ENCODE data around the gene SNRNP40. TPM values are rescaled to one million over a fixed set of nuclear protein-coding genes. Genes with fewer than 3 reads are reported as not detected.

The SNRNP40 gene
- polyA plus RNA-seq, 1 donor (not counting 4 experiments of a cell fraction or from before 2014, with no cell fraction given): 57.4 TPM

GRCh38 chr1:31243501-31244286 is 52.9 kb downstream of the SNRNP40 start:
- Histone ChIP-seq H3K79me2 (ENCODE audit: control insufficient read depth, insufficient read depth, low read length) (no peaks in the 10 kb centered on the region), H3K9me1 (ENCODE audit: control insufficient read depth, extremely low read depth, insufficient read depth, low read length) (no peaks in the 10 kb centered on the region), H3K27ac (ENCODE audit: control insufficient read depth, insufficient read depth, low read length) (no peak overlapping the region), H3K4me3 (ENCODE audit: control insufficient read depth in 2 of 3, extremely low read depth in 1 of 3, insufficient read depth in 2 of 3, low read depth in 1 of 3, low read length in 3 of 3) (no peak overlapping the region), H3K4me2 (ENCODE audit: control insufficient read depth, extremely low read depth, insufficient read depth, low read depth, low read length) (no peak overlapping the region), H3K4me1 (ENCODE audit: control insufficient read depth, extremely low read depth, insufficient read depth, low read length) (no peaks in the 10 kb centered on the region), H4K20me1 (ENCODE audit: control insufficient read depth, extremely low read depth, insufficient read depth, low read length) (peaks cover 3% of the 10 kb centered on the region), H3K9me3 (ENCODE audit: control insufficient read depth, low read depth, low read length) (no peaks in the 10 kb centered on the region), H3K27me3 (ENCODE audit: control insufficient read depth, extremely low read depth, insufficient read depth, low read length) (peaks cover 23% of the 10 kb centered on the region), H3K36me3 (ENCODE audit: control insufficient read depth in 2 of 2, extremely low read depth in 1 of 2, insufficient read depth in 2 of 2, low read length in 2 of 2) (no peaks in the 10 kb centered on the region), H3K9ac (ENCODE audit: control insufficient read depth, extremely low read depth, insufficient read depth, low read length) (no peak overlapping the region), H2AFZ (ENCODE audit: control insufficient read depth, low read length) (no peak overlapping the region)
- dilution Hi-C loops (cut with MboI; ENCODE audit: extremely low pct_ligation_motif_present, low sequenced_read_pairs): no loop called here
- FAIRE-seq: no peak
- DNase-seq (ENCODE audit: low read depth, low spot score): no peak
- TF ChIP-seq CTCF (optimal IDR thresholded peaks at IDR 0.05 in 1 of 3, IDR thresholded peaks at IDR 0.05 in 1 of 3, conservative IDR thresholded peaks at IDR 0.05 in 1 of 3; ENCODE audit: extremely low read depth in 1 of 3, insufficient read depth in 2 of 3, low read length in 3 of 3) (no peak), EZH2 (IDR thresholded peaks at IDR 0.05; ENCODE audit: low read length) (no peak)

- no peaks in the 10 kb centered on the region for H3K79me2 ChIP-seq (ENCODE audit: control insufficient read depth, insufficient read depth, low read length)
- H3K36me3 ChIP-seq (ENCODE audit: control insufficient read depth in 2 of 2, extremely low read depth in 1 of 2, insufficient read depth in 2 of 2, low read length in 2 of 2): no peaks in the 10 kb centered on the region
- H4K20me1 ChIP-seq (ENCODE audit: control insufficient read depth, extremely low read depth, insufficient read depth, low read length): peaks cover 3% of the 10 kb centered on the region
- TF ChIP-seq EZH2 (IDR thresholded peaks at IDR 0.05; ENCODE audit: low read length) (no peak), CTCF (optimal IDR thresholded peaks at IDR 0.05 in 1 of 3, IDR thresholded peaks at IDR 0.05 in 1 of 3, conservative IDR thresholded peaks at IDR 0.05 in 1 of 3; ENCODE audit: extremely low read depth in 1 of 3, insufficient read depth in 2 of 3, low read length in 3 of 3) (no peak)
- H3K4me2 ChIP-seq (ENCODE audit: control insufficient read depth, extremely low read depth, insufficient read depth, low read depth, low read length): no peak overlapping the region
- DNase-seq (ENCODE audit: low read depth, low spot score): no peak
- H3K9me3 ChIP-seq (ENCODE audit: control insufficient read depth, low read depth, low read length): no peaks in the 10 kb centered on the region
- no peak for FAIRE-seq
- no peak overlapping the region for H2AFZ ChIP-seq (ENCODE audit: control insufficient read depth, low read length)
- H3K4me1 ChIP-seq (ENCODE audit: control insufficient read depth, extremely low read depth, insufficient read depth, low read length): no peaks in the 10 kb centered on the region
- dilution Hi-C loops (cut with MboI; ENCODE audit: extremely low pct_ligation_motif_present, low sequenced_read_pairs): no loop called here
- no peak overlapping the region for H3K27ac ChIP-seq (ENCODE audit: control insufficient read depth, insufficient read depth, low read length)
- H3K27me3 ChIP-seq (ENCODE audit: control insufficient read depth, extremely low read depth, insufficient read depth, low read length): peaks cover 46% of the 10 kb centered on the region
- H3K9ac ChIP-seq (ENCODE audit: control insufficient read depth, extremely low read depth, insufficient read depth, low read length): no peak overlapping the region
- H3K9me1 ChIP-seq (ENCODE audit: control insufficient read depth, extremely low read depth, insufficient read depth, low read length): peaks cover 2% of the 10 kb centered on the region
- H3K4me3 ChIP-seq (ENCODE audit: control insufficient read depth in 2 of 3, extremely low read depth in 1 of 3, insufficient read depth in 2 of 3, low read depth in 1 of 3, low read length in 3 of 3): no peak overlapping the region
Measured at GRCh38 chr1:31241321-31241720, 55.3 kb downstream of the SNRNP40 start.

All from keratinocyte (primary cell).